IPS DF 4.7 (cell line): ENCODE data around the gene SORCS2.

Experiments used
- DNase-seq: peaks from one replicate; pipeline ENCODE4 v3.0.0-alpha.2; 2013; ENCODE audit warnings: low spot score; ENCODE audit errors: extremely low read depth

SORCS2 gene

DNA sequence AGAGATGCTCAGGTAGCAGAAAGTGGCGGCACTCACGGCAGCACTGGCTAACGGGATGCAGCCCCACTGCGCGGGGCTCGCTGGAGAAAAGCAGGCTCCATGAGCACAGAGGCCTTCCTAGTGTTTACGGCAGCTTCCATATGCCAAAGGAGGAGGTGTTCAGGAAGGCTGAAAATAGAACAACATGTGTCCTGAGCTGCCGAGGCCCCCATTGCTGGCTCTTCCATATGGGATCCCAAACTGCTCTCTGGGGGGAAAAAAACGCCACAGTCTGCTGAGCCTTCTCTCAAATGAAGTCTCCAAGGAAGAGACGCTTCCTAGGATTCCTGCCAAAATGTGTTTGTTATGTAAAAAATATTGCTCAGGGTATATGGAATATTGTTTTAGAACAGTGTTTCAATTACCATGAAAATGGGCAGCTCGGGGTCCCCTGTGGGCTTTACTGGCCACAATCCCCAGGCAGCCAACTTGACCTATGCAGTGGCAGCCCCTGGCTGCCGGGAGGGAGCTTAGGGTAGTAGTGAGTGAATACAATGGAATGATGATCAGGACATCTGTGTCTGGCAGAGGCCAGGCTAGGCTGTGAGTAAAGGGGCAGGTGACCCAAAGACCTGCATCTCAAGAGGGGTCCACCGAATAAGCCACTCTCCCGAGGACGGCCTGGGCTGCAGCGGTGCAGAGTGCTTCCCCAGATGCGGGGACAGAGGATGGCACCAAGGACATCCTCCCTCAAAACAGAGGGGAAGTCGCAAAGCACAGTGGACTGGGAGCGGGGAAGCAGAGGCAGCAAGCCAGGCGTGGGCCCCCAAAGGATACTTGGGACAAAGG, 577.3 kb downstream of the SORCS2 start:
- DNase-seq = no peak

DNA sequence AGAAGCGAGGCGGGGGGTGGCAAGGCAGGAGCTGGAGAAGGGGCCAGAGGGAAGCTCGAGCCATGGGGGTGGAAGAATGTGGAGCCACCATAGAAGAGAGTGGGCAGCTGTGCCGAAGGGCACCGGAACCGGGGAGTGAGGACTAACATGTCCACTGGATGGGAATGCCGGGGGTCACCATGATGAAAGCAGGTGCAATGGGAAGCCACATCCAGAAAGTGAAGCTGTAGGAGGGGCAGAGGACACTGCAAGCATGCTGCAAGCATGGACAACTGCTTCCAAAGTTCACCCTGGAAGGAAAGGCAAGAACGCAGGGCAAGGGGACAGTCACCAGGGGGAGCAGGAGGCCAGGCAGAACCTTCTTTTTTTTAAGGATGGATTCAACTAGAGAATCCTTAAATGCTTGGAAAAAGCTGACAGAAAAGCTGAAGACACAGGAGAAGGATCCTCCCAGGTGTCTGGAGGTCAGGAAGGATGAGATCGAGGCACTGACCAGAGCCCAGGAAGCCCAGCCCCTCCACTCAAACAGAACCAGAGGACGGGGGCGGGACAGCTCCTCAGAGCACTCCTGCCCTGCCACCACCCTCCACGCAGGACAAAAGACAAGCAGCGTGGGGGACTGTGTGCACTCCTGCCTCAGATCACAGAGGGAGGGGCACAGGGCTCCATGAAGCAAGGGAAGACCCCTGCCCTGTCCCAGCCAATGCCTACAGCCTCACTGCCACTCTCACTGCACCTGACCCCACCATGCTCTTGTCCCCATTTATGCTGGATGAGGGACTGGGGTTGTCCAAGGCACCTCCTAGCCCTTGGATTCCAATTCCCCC, 578.1 kb downstream of the SORCS2 start:
- no peak for DNase-seq

DNA sequence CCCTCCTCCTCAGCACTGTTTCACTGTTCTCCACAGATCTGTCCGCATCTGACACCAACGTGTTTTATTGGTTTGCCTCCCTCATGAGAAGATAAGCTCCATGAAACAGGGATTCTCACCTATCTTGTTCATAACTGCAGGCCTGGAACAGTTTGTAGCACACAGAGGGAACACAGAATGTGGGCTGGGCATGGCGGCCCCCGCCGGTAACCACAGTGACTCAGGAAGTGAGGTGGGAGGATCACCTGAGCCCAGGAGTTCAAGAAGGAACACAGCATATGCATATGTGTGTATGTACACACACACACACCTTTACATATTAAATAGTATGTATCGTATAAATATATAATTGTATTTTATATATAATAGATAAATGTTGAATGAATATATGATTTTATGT, 578.7 kb downstream of the SORCS2 start:
- no peak for DNase-seq

DNA sequence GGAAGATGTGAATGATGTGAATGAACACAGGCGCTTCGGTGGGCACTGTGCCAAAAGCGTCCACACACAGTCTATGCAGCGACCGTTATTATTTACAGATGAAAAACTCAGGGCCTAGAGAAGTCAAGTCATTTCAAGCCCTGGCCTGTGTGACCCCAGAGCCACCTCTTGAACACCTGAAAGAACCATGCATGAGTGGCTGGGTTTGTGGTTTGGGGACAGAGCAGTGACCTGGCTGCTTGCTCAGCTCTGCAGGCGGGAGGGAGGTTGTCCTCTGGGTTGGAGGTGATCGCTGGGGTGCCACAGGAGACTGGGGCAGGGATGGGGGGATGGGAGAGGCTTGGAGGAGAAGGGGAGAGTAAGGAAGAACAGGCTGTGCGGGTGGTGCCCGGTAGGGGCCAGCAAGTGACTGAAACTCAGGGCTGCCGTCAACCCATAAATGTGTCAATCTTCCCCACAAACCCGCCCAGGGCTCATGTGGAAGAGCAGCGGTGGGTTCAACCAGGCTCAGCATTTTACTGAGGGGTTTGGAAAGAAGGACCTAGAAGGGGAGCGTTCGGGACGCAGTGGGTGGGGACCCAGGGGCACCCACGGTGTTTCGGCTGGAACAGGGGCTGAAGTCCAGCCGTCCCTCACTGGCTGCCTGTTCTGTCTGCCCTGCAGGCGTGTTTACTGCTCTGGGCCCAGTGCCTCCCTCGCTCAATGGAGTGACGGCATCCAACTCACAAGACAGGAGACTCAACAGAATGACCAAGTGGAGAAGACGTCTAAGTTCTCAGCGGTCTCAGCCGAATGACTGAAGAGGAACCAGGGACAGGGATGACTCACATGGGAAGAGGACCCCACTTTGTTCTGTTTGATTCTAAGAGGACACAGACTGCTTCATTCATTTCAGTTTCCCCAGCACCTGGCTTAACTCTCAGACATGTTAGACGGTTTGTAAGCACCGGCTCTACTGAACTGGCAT, 579.5 kb downstream of the SORCS2 start:
- no peak for DNase-seq

DNA sequence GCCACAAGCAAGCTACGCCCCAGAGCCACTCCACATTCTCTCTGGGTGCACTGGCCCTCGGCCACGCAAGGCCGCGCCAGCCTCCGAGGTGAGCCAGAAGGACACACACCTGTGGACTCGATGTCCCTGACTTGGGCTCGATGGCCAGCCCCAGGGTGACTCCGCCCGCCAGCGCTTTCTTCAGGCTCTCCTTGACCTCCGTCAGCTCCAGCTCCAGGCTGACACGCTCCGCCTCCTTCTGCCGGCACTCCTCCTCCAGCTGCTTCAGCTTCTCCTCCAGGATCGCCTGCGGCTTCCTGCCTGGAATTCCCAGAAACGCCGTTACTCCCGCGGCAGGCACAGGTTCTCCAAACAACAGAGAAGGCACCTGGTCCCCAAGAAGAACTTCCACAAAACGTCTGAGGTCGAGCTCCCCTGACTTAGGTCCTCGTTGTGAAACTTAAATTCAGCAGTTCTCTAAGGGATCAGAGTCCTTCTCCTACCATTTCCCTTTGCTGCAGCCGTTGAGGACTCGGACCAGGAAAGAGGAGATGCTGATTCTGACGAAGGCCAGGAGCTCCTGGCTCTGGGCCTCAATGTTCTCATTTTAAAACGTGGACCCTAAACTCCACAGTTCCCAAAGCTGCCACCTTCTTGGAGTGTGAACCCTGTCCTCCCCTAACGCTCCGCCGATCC, 580.5 kb downstream of the SORCS2 start:
- no peak for DNase-seq

DNA sequence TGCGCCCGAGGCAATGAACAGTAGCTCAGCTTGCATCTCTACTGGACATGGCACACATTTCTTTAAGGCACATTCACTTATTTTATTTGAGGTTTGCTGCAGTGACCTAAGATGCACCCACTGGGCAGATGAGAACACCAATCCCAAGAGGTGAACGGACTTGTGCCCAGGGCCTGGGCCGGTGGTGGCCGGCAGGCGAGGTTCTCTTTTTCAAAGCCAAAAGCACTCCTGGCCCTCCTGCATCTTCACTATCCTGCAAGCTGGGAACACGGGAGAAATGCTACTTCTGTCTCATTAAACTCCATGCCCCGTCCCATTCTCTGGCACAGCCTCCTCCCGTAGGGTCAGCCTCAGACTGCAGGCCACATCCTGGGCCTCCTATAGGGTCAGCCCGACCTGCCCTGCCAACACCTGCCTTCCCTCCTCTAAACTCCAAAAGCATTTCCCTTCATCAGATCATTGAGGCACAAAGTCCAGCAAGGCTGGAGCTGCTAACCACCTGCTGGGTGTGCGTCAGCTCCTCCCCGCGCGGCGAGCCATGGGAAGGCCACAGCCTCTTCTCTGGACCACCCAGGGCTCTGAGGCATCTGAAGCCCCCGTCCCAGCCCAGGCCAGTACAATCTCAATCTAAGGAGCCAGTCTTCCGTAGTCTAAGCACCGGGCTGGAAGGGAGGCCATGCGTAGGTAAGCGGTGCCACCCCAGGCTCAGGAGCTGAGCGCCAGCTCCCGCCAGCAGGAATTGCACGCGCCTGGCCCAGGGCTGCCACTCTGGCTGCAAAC, 581.3 kb downstream of the SORCS2 start:
- no peak for DNase-seq

DNA sequence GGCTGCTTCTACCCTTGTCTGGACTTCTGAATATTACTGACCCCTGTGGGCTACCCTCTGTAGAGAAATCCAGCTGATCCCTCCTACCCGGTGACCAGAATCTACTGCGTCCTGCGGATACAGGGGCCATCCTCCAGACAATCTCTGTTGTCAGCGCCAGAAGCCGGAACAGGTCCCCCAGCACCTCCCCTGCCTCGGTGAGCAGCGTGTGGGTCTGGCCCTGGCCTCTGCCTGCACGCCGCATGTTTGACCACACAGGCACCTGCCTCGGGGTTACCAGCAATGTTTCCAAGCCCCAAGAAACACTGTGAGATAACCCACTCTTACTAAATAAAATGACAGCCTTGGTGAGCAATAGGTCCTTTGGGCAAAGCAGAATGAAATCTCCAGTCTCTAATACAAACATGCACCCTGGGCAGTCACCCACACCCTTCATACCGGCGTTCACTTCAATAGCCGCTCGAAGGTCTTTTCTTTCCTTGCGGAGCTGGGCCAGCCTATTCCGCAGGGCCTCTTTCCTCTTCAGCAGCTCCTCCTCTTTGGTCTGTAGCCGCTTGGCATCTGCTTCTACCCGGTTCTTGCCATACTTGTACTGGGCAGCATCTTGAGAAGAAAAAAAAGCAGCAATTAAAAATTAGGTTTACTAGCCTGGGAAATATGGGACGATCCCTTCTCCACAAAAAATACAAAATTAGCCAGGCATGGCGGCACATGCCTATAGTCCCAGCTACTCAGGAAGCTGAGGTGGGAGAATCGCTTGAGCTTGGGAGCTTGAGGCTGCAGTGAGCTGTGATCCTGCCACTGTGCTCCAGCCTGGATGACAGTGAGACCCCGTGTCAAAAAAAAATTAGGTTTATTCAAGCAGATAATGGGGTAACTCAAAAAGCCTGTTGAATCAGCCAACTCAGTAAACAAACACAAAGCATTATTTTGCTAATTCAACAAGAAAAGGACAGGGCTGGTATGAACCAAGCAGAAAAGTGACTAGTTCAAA, 582.3 kb downstream of the SORCS2 start:
- no peak for DNase-seq

DNA sequence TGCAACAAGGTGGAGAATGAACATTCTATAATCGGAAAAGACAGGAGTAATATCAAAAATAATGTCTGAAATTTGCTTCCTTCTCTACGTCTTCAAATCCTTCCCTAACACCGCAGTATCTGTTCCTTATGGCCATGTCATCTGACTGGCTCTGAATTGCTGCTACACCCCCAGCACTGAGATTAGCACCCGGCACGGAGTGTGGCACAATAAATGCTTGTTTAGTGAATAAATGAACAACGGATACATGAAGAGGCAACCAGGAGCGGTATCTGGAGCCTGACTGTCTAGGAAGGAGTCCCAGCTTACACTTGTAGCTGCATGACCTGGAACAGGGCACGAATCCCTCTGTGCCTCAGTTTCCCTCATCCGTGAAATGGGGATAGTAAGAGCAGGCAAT, 583.1 kb downstream of the SORCS2 start:
- no peak for DNase-seq

DNA sequence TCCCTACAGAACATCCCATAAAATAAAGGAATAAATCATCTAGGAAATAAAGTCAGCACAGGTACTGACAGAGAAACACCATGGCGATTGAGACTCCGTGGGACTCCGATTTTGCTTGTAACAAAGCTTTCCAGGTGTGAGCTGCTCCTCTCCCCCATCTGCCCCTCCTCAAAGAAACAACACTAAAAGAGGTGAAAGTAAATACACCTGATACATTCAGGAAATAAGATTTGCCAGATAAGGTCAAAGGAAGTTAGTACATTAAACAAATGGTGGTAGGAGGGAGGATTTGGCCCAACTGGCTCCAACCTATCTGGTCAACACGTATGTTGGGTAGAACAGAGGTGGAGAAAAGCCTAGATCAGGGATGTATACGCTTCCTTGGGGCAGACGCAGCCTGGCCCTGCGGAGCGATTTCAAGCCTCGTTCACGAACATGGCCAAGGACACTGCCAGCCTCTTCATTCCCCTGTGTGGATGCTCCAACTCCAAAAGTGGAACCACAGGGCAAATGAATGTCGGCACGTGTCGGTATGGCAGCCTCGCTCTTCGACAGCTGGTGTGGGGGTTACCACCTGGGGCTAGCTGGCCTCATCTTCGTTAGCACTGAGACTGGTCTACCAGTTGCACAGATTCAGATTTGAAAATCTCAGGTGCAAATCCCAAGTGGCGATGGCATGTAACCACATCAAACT, 584.8 kb downstream of the SORCS2 start:
- no peak for DNase-seq

DNA sequence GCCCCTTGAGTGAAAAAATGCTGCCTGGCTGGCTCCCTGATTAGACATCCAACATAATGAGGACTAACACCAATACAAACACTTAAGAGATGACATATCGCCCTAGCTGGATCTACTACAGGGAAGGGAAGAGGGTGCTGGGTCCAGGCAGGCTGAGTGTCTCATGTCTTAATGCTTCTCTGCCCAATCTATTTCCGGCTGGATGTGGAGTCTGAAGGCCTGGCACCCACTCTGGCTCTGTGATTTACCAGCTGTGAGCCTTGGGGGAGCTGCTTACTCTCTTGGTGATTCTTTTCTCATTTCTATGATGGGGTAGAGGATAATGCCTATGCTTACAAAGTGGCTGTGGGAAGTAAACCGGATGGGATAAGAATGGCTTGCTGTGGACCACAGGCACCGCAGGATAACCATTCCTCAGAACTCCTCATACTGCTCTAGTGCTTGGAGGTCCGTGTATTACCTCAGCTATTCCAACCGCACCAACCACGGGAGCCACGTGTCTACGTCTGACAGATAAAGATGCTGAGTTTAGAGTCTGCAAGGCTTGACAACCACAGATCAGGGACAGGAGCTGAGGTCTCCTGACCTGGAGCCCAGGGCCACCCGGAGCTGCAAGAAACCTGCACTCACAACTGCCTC, 585.7 kb downstream of the SORCS2 start:
- no peak for DNase-seq

DNA sequence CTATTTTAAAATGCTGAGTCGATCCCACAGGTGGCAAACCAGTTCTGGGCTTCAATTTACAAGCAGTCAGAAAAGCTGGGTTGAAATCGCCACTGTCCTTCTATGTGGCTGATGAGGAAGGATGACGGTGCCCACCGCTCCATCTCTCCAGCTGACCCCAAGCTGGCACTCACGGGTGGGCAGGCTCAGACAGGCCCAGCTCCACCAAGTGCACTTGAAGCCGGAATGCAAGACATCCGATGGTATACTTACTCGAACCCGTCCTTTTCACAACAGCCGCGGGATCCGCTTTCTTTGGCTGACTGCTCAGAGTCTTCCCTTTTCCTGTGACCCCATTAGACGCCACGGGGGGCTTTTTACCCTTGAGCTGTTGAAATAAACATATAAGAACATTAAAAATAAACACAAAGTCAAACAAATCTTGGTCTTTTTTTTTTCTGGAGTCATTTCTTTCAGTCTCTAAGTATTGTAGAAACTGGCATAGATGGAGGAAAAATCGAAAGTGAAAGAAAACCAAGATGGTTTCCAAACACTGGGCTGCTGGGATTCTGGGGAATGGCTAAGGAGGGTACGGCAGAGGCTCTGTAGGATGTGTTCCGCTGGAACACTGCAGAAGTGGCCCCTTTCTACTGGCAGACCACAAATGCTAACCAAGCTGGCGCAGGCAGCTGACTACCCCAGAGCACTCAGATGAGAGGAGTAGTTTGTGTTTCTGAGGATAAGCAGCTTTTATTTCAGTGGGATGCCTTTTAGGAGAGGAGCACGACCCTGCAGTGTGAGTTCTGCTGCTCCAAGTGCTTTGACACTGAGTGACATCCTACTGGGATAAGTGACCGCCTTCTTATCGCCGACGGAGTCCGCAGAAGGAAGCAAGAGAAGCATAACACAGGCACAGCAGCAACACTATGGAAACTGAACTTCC, 586.4 kb downstream of the SORCS2 start:
- DNase-seq = no peak

DNA sequence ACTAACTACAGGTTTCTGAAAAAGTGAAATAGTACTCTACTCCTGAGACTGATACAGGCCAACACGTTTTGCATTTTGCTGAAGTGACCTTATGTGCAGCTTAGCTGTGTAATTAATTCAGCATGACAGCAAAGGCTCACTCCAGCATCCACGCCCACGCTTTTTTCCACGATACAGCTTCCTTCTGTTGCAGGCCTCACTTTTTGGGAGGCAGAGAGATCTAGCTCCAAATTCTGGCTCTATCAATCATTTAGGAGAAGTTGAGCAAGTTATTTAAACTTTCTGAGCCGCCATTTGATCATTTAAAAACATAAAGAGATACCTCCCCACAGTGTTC, 587.1 kb downstream of the SORCS2 start:
- DNase-seq = no peak

DNA sequence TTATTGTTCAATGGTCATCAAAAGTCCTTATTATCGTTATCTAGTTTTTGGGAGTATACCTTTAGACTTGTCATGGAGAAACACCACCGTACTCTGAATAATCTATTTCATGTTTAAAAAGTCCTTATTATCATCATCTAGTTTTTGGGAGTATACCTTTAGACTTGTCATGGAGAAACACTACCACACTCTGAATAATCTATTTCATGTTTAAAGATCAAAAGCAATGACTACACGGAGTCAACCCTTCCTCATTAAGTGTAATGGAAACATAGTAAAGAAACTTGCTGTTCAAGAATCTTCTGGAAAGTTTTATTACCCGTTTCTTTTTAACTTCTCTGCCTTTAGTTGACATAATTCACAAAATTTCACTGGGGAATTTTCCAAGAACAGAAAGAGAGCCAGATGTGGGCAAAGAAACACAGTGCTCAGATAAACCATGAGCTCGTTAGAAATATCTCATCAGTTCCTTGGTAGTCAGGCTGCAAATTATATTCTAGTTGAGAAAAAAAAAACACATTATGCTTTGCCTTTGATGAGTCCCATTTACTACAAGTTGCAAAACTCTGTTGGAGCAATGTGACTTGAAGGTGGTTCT, 588.5 kb downstream of the SORCS2 start:
- DNase-seq = no peak

DNA sequence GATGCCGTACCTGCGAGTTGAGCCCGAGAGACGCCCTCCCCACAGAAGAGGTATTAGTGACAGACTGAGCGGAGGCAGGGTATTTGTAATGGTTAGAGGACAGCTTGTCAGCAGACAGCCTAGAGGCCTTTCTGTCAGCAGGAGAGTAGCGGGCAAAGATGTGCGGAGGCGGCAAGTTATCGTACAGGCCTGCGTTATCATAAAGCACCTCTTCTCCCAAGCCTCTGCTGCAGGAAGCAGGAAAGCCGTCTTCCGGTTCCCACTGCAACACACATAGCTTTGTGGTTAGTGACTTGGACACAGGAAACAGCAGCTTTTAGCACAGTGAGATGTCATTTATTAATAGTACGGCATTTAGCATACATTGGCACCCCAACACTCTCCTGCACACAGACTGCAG, 589.0 kb downstream of the SORCS2 start:
- DNase-seq = no peak

DNA sequence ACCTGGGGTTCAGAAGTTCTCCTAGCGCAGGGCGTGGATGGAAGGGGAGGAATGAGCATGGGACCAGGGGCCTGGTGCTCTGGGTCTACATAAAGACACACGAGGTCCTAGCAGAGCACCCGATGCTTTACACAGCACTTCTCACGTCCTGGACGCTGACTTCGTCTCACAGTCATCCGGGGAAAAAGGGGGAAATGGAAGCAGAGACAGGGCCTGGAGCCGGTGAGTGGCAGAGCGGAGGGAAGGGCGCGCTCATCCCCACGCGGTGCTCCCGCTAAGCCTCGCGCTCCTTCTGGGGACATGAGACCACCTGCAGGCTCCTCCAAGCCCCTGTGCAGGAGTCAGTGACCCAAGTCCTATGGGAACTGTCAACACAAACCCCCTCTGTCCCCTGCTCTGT, 589.7 kb downstream of the SORCS2 start:
- no peak for DNase-seq

DNA sequence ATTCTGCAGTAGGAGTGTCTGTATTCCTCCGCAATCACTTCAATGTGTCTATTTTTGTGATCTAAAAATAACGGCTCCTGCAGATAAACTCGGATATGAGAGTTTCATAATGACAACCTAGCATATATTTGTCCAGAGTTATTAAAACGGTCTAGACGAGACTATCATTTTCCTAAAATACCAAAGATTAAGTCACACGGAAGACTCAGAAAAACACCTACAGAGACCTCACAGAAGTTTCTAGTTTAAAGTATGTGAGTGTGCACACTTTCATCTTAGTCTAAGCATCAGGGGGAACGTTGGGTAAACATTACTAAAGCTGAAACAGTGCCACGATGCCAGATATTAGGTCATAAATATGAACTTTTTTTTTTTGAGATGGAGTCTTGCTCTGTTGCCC, 590.4 kb downstream of the SORCS2 start:
- DNase-seq = no peak

DNA sequence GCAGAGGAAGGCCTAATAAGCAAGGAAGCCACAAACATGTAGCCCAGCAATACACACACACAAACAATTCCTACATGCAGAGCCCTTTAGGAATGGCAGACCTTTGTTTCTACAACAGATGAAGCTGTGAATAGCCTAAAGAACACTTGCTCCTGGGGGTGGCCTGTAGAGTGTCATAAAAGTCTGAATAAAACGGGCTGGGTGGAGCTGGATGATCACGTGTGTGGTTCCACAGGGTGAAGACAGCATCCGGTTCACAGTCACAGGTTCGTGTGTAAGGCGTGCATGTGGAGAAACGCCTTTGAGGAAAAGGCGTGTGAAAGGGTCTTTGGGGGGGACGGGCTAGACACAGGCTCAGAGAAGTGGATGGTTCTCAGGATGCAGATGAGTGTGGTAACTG, 591.2 kb downstream of the SORCS2 start:
- DNase-seq = no peak
